H1 (cell line): ENCODE measurements around the gene LPXN. TPM values are rescaled to one million over a fixed set of nuclear protein-coding genes. Genes with fewer than 3 reads are reported as not detected.

ENCODE experiments used
- CTCF ChIA-PET: fragments of 300-600 bp; sonication (Branson Sonifier 250); formaldehyde crosslinking; loops from one replicate; lab custom pipeline; 2021; ENCODE audit not compliant: partially characterized antibody; lab: Charles Lee
- POLR2A ChIA-PET: fragments of 300-600 bp; sonication (Branson Sonifier 250); formaldehyde crosslinking; loops from one replicate; lab custom pipeline; 2021; ENCODE audit warnings: inconsistent platforms; ENCODE audit not compliant: partially characterized antibody; lab: Charles Lee
- DNase-seq, 2 experiments: peaks; one replicate each; pipeline versions ENCODE4 v3.0.0 to v3.0.0-alpha.2; 2010 to 2022; ENCODE audit warnings: low spot score in 2 of 2, low read depth in 1 of 2, mixed read lengths in 1 of 2
- FAIRE-seq: peaks from 2 replicates; lab custom pipeline; 2011; peaks lifted over from hg19 to GRCh38; lab: Jason Lieb, UNC
- H2AFZ ChIP-seq: 2 replicates; pipeline ENCODE4 v1.8.1; 2012; ENCODE audit warnings: low read length, inconsistent platforms
- H2AK5ac ChIP-seq: 2 replicates; pipeline ENCODE4 v1.6.1; 2013; ENCODE audit warnings: low read depth, low read length
- H2BK120ac ChIP-seq: replicated peaks from 2 replicates; pipeline ENCODE3; 2013; ENCODE audit warnings: low read depth, low read length, inconsistent platforms
- H2BK12ac ChIP-seq: 2 replicates; pipeline ENCODE4 v1.6.1; 2013; ENCODE audit warnings: low read depth, low read length
- H2BK15ac ChIP-seq: 2 replicates; pipeline ENCODE4 v1.6.1; 2013; ENCODE audit warnings: low read length
- H2BK20ac ChIP-seq: 2 replicates; pipeline ENCODE4 v1.6.1; 2013; ENCODE audit warnings: low read length
- H2BK5ac ChIP-seq: 2 replicates; pipeline ENCODE4 v1.6.1; 2013; ENCODE audit warnings: low read depth, low read length
- H3K14ac ChIP-seq: 2 replicates; pipeline ENCODE4 v1.6.1; 2013; ENCODE audit warnings: inconsistent platforms; ENCODE audit not compliant: insufficient read length
- H3K18ac ChIP-seq: 2 replicates; pipeline ENCODE4 v1.6.1; 2013; ENCODE audit warnings: low read length; ENCODE audit errors: extremely low read depth
- H3K23ac ChIP-seq: 2 replicates; pipeline ENCODE4 v1.6.1; 2013; ENCODE audit warnings: inconsistent platforms; ENCODE audit not compliant: insufficient read length
- H3K23me2 ChIP-seq: 2 replicates; pipeline ENCODE4 v1.6.1; 2013; ENCODE audit warnings: low read depth, low read length
- H3K27ac ChIP-seq: 2 replicates; pipeline ENCODE4 v1.6.1; 2011; ENCODE audit warnings: low read depth, low read length, inconsistent platforms
- H3K27me3 ChIP-seq, 4 experiments: replicated peaks in 1 of 4; 1 replicate in 1 of 4; 2 replicates in 3 of 4; pipeline versions ENCODE4 v1.6.1 to v1.8.1; 2011 to 2013; ENCODE audit warnings: low read length in 3 of 4, mild to moderate bottlenecking in 3 of 4, inconsistent platforms in 2 of 4, mixed read lengths in 2 of 4, moderate library complexity in 1 of 4; ENCODE audit not compliant: control insufficient read depth in 3 of 4, insufficient read depth in 3 of 4; ENCODE audit errors: extremely low read depth in 1 of 4
- H3K36me3 ChIP-seq, 4 experiments: 2 replicates each; pipeline versions ENCODE4 v1.6.1 to v1.8.1; 2011 to 2013; ENCODE audit warnings: mild to moderate bottlenecking in 4 of 4, low read length in 3 of 4, moderate library complexity in 2 of 4, control low read depth in 1 of 4, inconsistent platforms in 1 of 4; ENCODE audit not compliant: insufficient read depth in 4 of 4, control insufficient read depth in 2 of 4
- H3K4ac ChIP-seq: replicated peaks from 2 replicates; pipeline ENCODE3; 2013; ENCODE audit warnings: low read length, low read depth, mixed read lengths, inconsistent platforms; ENCODE audit not compliant: insufficient read length
- H3K4me1 ChIP-seq, 4 experiments: replicated peaks in 1 of 4; 1 replicate in 1 of 4; 2 replicates in 3 of 4; pipeline versions ENCODE4 v1.6.1 to v1.8.1; 2011 to 2013; ENCODE audit warnings: low read length in 3 of 4, inconsistent platforms in 2 of 4, mixed read lengths in 1 of 4; ENCODE audit not compliant: insufficient read depth in 4 of 4, control insufficient read depth in 3 of 4
- H3K4me2 ChIP-seq, 2 experiments: 2 replicates each; pipeline versions ENCODE4 v1.6.1 to v1.8.1; 2011 to 2013; ENCODE audit warnings: low read depth in 2 of 2, low read length in 2 of 2, control low read depth in 1 of 2, inconsistent platforms in 1 of 2, mild to moderate bottlenecking in 1 of 2; ENCODE audit not compliant: insufficient read depth in 1 of 2
- H3K4me3 ChIP-seq, 4 experiments: fragments of 200-600, 300-600 bp in 1 of 4; sonication (generic), shearing (Covaris generic), sonication (Bioruptor Twin) in 1 of 4; 2 replicates each; pipeline versions ENCODE4 v1.5.1 to v1.8.1; 2011 to 2016; ENCODE audit warnings: low read length in 4 of 4, low read depth in 3 of 4, control low read depth in 2 of 4, inconsistent platforms in 2 of 4, mild to moderate bottlenecking in 2 of 4, mixed read lengths in 1 of 4, moderate library complexity in 1 of 4; ENCODE audit not compliant: insufficient read depth in 2 of 4; ENCODE audit errors: extremely low read depth in 1 of 4
- H3K56ac ChIP-seq: replicated peaks from 2 replicates; pipeline ENCODE3; 2013; ENCODE audit warnings: low read depth, mild to moderate bottlenecking, mixed read lengths, low read length, inconsistent platforms; ENCODE audit not compliant: insufficient read length
- H3K79me1 ChIP-seq: 2 replicates; pipeline ENCODE4 v1.6.1; 2013; ENCODE audit warnings: low read depth, low read length, control low read depth
- H3K79me2 ChIP-seq, 2 experiments: 2 replicates each; pipeline versions ENCODE4 v1.6.1 to v1.8.1; 2012 to 2013; ENCODE audit warnings: low read length in 2 of 2, mild to moderate bottlenecking in 2 of 2, inconsistent platforms in 1 of 2; ENCODE audit not compliant: insufficient read depth in 2 of 2, control insufficient read depth in 1 of 2
- H3K9ac ChIP-seq, 4 experiments: replicated peaks in 1 of 4; 1 replicate in 1 of 4; 2 replicates in 3 of 4; pipeline versions ENCODE4 v1.6.1 to v1.8.1; 2011 to 2013; ENCODE audit warnings: low read depth in 3 of 4, low read length in 3 of 4, control low read depth in 2 of 4, mild to moderate bottlenecking in 2 of 4, moderate library complexity in 2 of 4, inconsistent platforms in 1 of 4; ENCODE audit errors: extremely low read depth in 1 of 4
- H3K9me3 ChIP-seq, 2 experiments: 2 replicates each; pipeline versions ENCODE4 v1.6.1 to v1.8.1; 2012 to 2013; ENCODE audit warnings: mild to moderate bottlenecking in 2 of 2, moderate library complexity in 2 of 2, control low read depth in 1 of 2, inconsistent platforms in 1 of 2, low read depth in 1 of 2, low read length in 1 of 2, mixed read lengths in 1 of 2; ENCODE audit not compliant: insufficient read depth in 2 of 2
- H4K20me1 ChIP-seq, 2 experiments: replicated peaks in 1 of 2; 2 replicates each; pipeline versions ENCODE3 to v1.8.1; 2011 to 2013; ENCODE audit warnings: inconsistent platforms in 2 of 2, low read length in 2 of 2, mild to moderate bottlenecking in 1 of 2; ENCODE audit not compliant: insufficient read depth in 2 of 2, control insufficient read depth in 1 of 2
- H4K5ac ChIP-seq: 2 replicates; pipeline ENCODE4 v1.6.1; 2013; ENCODE audit warnings: low read length, low read depth, mixed read lengths, inconsistent platforms; ENCODE audit not compliant: insufficient read length
- H4K8ac ChIP-seq: 2 replicates; pipeline ENCODE4 v1.8.0; 2013; ENCODE audit warnings: mild to moderate bottlenecking, moderate library complexity, low read length, inconsistent platforms; ENCODE audit not compliant: insufficient read depth; ENCODE audit errors: extremely low read depth
- H4K91ac ChIP-seq: replicated peaks from 2 replicates; pipeline ENCODE3; 2013; ENCODE audit warnings: low read length, mixed read lengths, inconsistent platforms; ENCODE audit not compliant: insufficient read length
- ATF2 ChIP-seq: IDR thresholded peaks from 2 replicates; pipeline ENCODE4 v1.6.1; 2012; ENCODE audit warnings: low read length, inconsistent platforms
- E2F6 ChIP-seq: IDR thresholded peaks from 2 replicates; pipeline ENCODE4 v1.6.1; 2012; ENCODE audit warnings: inconsistent platforms
- JUND ChIP-seq: IDR thresholded peaks from 2 replicates; pipeline ENCODE4 v1.6.1; 2011; ENCODE audit warnings: mild to moderate bottlenecking, improper control_type of control experiment, low read length
- KDM4A ChIP-seq: IDR thresholded peaks from one replicate; pipeline ENCODE4 v1.7.1; 2012; ENCODE audit warnings: low read depth, mild to moderate bottlenecking, moderate library complexity, low read length, inconsistent platforms; ENCODE audit not compliant: severe bottlenecking
- MAFK ChIP-seq: IDR thresholded peaks from 2 replicates; pipeline ENCODE4 v1.6.1; 2012; ENCODE audit warnings: low read depth, mild to moderate bottlenecking, improper control_type of control experiment, low read length
- NANOG ChIP-seq: IDR thresholded peaks from 2 replicates; pipeline ENCODE4 v1.6.1; 2011; ENCODE audit warnings: low read length, low read depth, mild to moderate bottlenecking, inconsistent platforms; ENCODE audit not compliant: insufficient read depth, poor library complexity, severe bottlenecking
- RBBP5 ChIP-seq: IDR thresholded peaks from 2 replicates; pipeline ENCODE4 v1.7.1; 2012; ENCODE audit warnings: low read depth, mild to moderate bottlenecking, inconsistent platforms, low read length, moderate library complexity, borderline replicate concordance
- RFX5 ChIP-seq: IDR thresholded peaks from 2 replicates; pipeline ENCODE4 v1.6.1; 2011; ENCODE audit warnings: low read depth, low read length, improper control_type of control experiment, borderline replicate concordance
- SIRT6 ChIP-seq: IDR thresholded peaks from one replicate; pipeline ENCODE4 v1.7.1; 2012; ENCODE audit warnings: low read length, inconsistent platforms
- SP1 ChIP-seq: IDR thresholded peaks from 2 replicates; pipeline ENCODE4 v1.6.1; 2011; ENCODE audit warnings: low read depth, low read length
- USF2 ChIP-seq: IDR thresholded peaks from 2 replicates; pipeline ENCODE4 v1.6.1; 2011; ENCODE audit warnings: low read length, improper control_type of control experiment
- whole genome bisulfite sequencing, 2 experiments: shearing (Covaris generic) in 1 of 2; methylation state at CpG; one replicate each; pipeline versions ENCODE4 v1.1.6 to v1.1.7; 2013 to 2015; ENCODE audit warnings: low lambda C conversion rate in 2 of 2, mixed read lengths in 2 of 2, inconsistent platforms in 1 of 2, low coverage in 1 of 2, missing lambda C conversion rate in 1 of 2; ENCODE audit not compliant: insufficient replicate concordance in 2 of 2, insufficient coverage in 1 of 2, insufficient read length in 1 of 2; ENCODE audit errors: extremely low coverage in 1 of 2, missing lambda C conversion rate in 1 of 2; 5-methylcytosine and 5-hydroxymethylcytosine counted together
- polyA plus RNA-seq, 7 experiments: library from polyadenylated mRNA; depleted of rRNA in 3 of 7; stranded (reverse) in 5 of 7; unstranded in 2 of 7; fragments of >200 nt in 5 of 7; fragments of 200-250 nt in 2 of 7; gene quantifications; 1 replicate in 5 of 7; 2 replicates in 1 of 7; 4 replicates in 1 of 7; pipeline versions ENCODE4 v1.2.1 to v1.2.3, GENCODE V29; 2011 to 2013; ENCODE audit warnings: missing spikeins in 2 of 7, mixed read lengths in 2 of 7
- total RNA-seq: library from RNA; stranded (reverse); fragmentation: NEBNext Ultra II Directional; extraction: Animal tissue kit (Norgen Biotek cat#: 25700); gene quantifications from 2 replicates; pipeline ENCODE4 v1.2.1, GENCODE V29; 2021

LPXN gene
- total and polyA plus RNA-seq, 2 of the 8 experiments (the other 6 are each of a cell fraction or from before 2014, with no cell fraction given), result 1.4 to 2.7 TPM

GRCh38 chr11:58609723-58610122, 34.1 kb upstream of the LPXN start:
- Histone ChIP-seq H3K79me2 (peaks cover 0 to 45% of the 10 kb centered on the region in 2 experiments; a peak in 3 of 4 replicates), H2AFZ (no peak overlapping the region), H3K9ac (no peak overlapping the region), H3K79me1 (no peaks in the 10 kb centered on the region), H3K56ac (no peak overlapping the region), H2BK5ac (no peak overlapping the region), H3K27ac (no peak overlapping the region), H2BK20ac (no peak overlapping the region), H2BK120ac (no peak overlapping the region), H2BK15ac (no peak overlapping the region), H3K4ac (no peak overlapping the region), H3K36me3 (peaks cover 14 to 52% (median 40%) of the 10 kb centered on the region in 4 experiments), H3K4me2 (no peak overlapping the region), H4K8ac (no peak overlapping the region), H3K9me3 (no peaks in the 10 kb centered on the region), H3K14ac (no peak overlapping the region), H2AK5ac (no peak overlapping the region), H3K23ac (no peak overlapping the region), H4K91ac (no peak overlapping the region), H3K27me3 (no peaks in the 10 kb centered on the region), H3K18ac (no peak overlapping the region), H2BK12ac (no peak overlapping the region), H4K20me1 (peaks cover 0 to 6% of the 10 kb centered on the region in 2 experiments), H4K5ac (no peak overlapping the region), H3K23me2 (no peaks in the 10 kb centered on the region), H3K4me3 (no peak overlapping the region), H3K4me1 (no peaks in the 10 kb centered on the region)
- CTCF ChIA-PET, result interaction anchor here (0.6 to 1.3 kb wide), 4 partner anchors 18 to 178 kb away, joined by 3 to 4 read pairs (median 4); no protein-coding TSS in a partner anchor
- no peak for DNase-seq
- POLR2A ChIA-PET, result no interaction called here
- no peak for FAIRE-seq
- no peak for TF ChIP-seq MAFK
- no peak for TF ChIP-seq KDM4A
- TF ChIP-seq JUND, result no peak
- no peak for TF ChIP-seq ATF2
- TF ChIP-seq NANOG, result no peak
- TF ChIP-seq RFX5, result no peak
- no peak for TF ChIP-seq RBBP5
- TF ChIP-seq SIRT6, result no peak
- no peak for TF ChIP-seq E2F6
- no peak for TF ChIP-seq USF2
- TF ChIP-seq SP1, result no peak
- WGBS, 2 experiments, result 87% methylated on average over 8 of the region's 8 CpGs; no CpG with 5 or more reads in 1 of the 2 experiments
